GM19455 (cell line): ENCODE data around the gene BSN.
A peak's percentile ranks its signal among the peaks of the same experiment; 100 is the strongest.
"Not testable (repeated sequence)": the region's sequence is repeated elsewhere in the genome, so short reads cannot be mapped to it uniquely, and the experiment has no call there.

ENCODE experiments used
- ATAC-seq: cut with Tn5 transposase; IDR thresholded peaks from one replicate; pipeline ENCODE4 v1.9.1; 2021; ENCODE audit not compliant: unreplicated experiment

BSN gene

DNA sequence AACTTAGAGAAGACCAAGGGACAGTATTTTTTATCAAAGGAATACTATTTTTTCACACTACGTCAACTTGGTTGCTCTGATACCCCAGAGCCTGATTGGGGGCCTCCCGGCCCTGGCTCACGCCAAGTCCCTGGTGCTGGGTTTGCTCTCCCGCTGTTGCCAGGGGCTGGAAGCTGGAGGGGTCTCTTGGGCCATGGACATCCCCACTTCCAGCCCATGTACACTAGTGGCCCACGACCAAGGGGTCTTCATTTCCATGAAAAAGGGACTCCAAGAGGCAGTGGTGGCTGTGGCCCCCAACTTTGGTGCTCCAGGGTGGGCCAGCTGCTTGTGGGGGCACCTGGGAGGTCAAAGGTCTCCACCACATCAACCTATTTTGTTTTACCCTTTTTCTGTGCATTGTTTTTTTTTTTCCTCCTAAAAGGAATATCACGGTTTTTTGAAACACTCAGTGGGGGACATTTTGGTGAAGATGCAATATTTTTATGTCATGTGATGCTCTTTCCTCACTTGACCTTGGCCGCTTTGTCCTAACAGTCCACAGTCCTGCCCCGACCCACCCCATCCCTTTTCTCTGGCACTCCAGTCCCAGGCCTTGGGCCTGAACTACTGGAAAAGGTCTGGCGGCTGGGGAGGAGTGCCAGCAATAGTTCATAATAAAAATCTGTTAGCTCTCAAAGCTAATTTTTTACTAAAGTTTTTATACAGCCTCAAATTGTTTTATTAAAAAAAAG, 20.3 kb upstream of the BSN start:
- no peak for ATAC-seq

DNA sequence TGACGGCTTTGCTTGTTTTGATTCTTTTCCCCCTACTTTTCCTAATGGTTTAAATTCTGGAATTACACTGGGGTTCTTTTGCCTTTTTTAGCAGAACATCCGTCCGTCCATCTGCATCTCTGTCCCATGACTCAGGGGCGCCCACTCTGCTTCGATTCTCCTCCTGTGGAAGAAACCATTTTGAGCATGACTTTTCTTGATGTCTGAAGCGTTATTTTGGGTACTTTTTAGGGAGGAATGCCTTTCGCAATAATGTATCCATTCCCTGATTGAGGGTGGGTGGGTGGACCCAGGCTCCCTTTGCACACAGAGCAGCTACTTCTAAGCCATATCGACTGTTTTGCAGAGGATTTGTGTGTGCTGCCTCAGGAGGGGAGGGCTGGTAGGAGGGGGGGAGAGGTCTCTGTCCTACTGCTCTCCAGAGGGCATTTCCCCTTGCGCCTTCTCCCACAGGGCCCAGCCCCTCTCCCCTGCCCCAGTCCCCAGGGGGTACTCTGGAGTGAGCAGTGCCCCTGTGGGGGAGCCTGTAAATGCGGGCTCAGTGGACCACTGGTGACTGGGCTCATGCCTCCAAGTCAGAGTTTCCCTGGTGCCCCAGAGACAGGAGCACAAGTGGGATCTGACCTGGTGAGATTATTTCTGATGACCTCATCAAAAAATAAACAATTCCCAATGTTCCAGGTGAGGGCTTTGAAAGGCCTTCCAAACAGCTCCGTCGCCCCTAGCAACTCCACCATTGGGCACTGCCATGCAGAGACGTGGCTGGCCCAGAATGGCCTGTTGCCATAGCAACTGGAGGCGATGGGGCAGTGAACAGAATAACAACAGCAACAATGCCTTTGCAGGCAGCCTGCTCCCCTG, 19.5 kb upstream of the BSN start:
- no peak for ATAC-seq

DNA sequence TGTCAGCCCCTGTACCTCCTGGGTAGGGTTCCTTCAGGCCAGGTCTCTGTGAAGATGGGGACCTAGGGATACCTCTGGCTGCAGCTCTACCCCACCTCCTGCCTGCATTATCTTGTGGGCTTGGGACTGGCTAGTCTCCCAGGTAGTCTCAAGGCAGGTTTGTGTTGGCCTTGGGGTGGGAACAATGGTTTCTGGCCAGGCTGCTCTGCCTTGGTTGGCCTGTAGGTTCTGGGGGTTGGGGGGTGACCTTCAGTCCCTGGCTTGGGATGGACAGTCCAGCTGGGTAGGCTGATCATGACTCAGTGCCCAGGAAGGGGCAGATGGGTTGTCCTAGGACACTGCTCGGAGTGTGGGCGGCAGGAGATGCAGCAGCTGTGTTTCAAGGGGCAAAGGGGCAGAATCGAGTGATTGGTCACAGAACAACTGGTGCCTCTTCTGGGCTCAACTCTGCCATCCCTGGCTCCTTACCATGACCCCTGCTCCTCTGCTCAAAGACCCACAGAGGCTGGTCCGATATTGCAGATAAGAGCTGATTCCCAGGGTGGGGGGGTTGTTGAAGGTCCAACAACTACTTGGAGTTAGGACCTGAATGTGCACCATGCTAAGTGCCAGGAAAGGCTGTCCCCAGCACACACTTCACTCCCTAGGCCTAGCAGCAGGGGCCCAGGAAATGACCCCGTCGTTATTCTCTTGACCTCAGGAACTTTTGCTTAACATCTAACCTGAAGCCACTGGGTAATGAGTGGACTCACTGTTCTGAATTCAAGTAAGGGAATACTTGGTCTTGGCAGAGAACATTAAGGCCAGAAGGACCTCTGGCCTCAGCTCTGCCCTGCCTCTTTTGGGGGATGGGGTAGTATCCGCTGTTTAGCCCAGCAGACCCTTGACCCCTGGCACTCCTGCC, 18.1 kb upstream of the BSN start:
- no peak for ATAC-seq

DNA sequence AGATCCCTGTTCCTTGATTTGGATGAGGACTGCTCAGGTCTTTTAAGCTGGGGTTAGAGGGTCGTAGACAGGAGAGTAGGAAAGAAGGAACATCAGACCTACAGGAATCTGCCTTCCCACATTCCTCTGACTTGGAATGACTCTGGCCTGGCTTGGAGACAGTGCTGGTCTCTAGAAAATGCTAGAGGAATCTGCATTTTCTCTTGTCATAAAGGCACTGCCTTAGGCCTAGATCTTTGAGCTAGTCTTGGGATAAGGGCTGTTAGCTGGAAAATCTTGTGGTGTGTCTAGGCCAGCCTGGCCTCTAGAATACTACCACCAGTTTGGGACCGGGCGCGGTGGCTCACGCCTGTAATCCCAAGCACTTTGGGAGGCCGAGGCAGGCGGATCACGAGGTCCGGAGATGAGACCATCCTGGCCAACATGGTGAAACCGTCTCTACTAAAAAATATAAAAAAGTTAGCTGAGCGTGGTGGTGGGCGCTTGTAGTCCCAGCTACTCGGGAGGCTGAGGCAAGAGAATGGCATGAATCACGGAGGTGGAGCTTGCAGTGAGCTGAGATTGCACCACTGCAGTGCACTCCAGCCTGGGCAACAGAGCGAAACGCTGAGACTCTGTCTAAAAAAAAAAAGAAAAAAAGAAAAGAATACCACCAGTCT, 17.3 kb upstream of the BSN start:
- ATAC-seq = no peak

DNA sequence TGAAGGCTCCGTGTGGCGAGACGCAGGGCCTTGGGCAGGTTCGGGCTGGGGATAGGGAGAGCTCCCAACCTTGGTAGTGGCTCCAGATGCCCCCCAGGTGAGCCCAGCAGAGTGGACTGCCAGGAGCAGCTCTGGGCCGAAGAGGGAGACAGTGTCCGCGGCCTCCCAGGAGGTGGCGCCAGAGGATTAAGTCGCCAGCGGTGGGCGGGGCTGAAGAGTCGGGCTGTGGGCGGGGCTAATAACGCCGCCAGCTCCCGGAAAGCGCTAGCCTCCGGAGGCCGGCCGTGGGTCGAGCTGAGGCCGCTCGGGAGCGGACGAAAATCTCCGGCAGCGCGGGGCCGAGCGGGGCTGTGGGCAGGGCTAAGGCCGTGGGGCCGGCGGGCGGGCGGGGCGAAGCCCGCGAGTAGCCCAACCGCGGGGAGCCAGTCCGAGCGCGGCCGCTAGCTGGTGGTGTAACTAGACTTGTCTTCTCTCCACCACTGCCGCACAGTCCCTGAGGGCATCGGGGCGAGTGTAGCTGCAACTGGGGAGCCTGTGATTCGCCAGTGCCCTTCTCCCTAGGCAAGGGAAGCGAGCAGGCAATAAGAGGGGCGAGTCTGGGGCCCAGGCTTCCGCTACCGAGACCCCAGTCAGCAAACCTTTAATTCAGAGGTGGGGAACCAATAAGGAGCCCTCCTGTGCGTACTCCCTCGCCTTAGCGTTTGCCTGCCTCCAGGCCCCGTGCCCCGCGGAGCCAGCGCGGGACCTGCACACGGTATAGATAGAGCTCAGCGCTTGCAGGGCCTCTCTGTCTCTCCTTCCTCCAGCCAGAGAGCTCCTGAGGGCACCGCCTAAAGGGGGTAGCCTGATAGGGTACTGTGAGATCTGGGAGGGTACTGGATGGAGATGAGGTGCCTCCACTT, 14.4 kb upstream of the BSN start:
- ATAC-seq = peak; percentile 93

DNA sequence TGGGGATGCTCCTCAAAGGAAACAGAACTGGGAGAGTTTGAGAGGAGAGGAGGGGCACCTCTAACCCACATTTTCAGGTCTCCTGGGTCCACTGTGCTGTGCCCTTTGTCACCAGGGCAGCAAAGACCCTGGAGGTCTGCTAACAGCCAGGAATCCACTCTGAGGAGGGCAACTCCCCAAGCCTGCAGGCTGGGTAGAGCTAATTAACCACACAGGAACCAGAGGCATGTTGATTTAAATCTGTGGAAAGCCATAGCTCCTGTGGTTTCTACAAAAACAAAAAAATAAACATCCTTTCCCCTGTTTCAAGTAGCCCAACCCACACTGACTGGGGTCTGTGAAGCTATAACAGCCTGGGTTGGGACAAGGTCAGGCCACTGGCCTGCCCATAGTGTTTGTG, 2.2 kb upstream of the BSN start:
- no peak for ATAC-seq

DNA sequence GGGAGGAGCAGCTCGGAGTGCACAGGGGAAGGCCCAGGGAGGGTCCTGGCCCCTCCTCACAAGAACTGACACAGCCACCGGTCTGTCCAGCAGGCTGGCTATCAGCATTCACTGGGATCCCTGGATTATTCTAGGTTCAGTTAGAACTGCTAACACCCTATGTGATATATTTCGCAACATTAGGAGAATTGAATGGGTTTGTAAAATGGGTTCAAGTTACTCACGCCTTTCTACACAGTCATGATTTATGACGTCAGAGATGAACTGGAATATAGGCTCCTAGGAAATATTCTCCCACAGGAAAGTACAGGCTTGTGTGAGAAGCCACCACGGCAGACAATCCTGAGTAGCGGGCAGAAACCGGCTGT, 969 bp upstream of the BSN start:
- no peak for ATAC-seq

DNA sequence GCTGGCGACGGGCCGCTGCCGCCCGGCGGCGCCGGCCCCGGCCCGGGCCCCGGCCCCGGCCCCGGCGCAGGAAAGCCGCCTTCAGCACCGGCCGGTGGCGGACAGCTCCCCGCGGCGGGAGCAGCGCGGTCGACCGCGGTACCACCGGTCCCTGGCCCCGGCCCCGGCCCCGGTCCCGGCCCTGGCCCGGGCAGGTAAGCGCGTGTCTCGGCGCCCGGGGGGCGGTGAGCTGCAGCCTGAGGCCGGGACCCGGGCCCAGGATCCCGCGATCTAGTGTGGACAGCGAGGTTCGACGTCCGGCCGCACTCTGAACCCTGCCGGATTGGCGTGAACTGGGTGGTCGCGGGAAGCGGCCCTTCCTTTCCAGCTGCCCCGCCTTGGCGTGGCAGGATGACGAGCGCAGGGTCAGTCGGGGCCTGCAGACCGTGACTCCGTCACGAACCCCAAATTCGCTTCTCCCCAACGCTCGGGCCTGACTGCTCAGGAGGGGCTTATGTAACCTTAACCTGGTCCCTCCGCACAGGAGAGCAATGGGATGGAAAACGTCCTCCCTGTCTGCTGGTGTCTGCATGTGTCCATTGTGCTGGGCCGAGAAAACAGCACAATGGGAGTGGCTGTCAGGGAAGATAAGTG, 472 bp downstream of the BSN start:
- peak; percentile 42 for ATAC-seq

DNA sequence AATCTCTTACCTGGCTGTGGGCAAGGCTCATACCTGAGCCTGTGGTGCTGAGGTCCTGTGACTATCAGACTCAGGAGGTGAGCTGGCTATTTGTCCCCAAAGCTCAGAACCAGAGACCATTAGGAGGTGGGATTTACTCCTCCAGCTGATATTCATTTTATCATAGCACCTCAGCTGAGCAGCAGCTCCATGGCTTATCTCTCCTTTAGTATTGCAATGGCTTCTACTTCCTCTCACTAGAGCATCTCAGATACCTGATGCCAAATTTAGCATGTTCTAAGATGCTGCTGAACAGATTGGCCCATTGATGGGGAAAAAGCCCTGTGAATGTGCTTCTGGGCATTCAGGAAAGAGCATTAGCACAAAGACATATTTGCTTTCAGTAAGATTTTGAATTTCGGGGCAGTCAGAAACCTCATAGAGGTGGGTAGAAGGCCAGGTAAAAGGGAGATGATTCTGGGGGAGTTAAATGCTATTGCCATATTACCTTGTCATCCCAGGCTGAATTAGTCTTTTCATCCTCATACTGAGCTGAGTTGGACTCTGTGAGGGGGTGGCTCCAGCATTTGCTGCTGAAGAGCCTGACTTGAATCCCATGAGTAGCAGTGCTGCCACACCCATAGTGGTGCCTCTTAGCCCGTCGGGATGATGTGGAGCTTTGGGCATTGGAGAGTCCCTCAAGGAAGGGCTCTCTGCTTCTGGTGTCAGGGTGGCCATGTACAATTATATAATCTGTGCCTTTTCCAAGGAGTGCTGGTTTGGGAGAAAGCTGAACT, 2.4 kb downstream of the BSN start:
- ATAC-seq = no peak

DNA sequence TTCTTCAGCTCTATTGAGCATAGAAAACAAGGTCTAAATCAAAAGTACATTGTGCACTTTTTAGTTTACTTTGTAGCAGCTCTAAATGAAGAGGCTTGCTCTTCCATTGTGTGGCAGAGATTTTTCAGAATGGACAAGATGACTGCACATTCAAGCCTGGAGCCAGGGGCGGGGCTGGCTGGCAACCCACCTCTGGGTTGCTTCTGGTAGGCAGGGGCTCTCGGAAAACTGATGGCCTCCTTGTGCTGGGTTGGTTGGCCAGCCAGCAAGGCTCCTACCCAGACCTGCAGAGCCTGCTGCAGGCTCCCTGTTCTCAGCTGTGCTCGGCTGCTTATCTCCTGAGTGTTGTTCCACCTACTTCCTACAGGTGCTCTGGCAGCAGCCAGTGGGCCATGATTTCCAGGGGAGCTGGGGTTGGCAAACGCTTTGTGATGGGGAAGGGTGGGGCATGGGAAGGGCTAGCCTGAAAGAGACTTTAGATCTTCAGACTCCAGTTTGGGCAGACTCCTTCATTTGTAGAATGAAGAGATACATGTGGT, 8.8 kb downstream of the BSN start:
- ATAC-seq = no peak

DNA sequence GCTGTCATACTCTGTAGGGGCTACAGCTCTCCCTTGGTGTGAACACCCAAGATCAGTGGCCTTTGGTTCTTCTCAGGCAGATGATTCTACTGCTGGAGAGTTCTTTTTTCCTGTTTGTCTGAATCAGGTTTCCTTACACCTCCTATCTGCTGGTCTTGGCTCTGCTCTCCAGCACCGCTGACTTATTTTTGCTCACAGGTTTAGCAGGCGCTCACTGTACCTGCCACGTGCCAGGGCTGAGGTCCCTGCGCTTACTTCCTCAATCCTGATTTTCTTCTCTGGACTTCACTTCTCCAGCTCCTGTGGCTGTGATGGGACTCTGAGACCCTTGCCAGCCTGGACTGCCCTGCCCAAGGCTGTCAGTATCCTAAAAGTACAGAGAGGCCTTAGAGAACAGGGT, 9.5 kb downstream of the BSN start:
- no peak for ATAC-seq

DNA sequence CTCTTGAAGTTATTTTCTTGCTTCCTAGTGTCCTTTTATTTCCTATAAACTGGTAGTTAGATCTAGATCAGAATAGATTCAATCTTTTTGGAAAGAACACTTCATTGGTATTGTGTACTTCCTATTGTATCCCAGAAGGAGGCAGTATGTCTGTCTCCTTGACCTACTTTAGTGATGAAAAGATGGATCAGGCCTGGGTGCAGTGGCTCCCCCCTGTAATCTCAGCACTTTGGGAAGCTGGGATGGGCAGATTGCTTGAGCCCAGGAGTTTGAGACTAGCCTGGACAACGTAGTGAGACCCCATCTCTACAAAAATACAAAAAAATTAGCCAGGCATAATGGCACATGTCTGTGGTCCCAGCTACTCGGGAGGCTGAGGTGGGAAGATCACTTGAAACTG, 12.0 kb downstream of the BSN start:
- ATAC-seq = no peak

DNA sequence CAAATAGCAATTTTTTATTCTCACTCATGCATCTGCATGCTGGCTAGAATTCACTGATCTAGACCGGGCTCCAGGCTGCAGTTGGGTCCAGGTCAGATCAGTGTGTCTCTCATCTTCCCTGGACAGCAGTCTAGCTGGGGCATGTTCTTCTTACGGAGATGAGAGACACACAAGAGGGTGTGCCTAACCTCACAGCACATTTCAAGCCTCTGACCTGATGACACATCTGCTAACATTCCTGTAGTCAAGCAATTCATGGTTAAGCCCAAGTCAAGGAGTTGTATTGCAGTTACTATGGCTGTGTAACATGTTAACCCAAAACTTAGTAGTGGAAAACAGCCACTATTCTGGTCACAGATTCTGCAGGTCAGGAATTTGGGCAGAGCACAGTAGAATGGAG, 13.1 kb downstream of the BSN start:
- ATAC-seq = no peak

DNA sequence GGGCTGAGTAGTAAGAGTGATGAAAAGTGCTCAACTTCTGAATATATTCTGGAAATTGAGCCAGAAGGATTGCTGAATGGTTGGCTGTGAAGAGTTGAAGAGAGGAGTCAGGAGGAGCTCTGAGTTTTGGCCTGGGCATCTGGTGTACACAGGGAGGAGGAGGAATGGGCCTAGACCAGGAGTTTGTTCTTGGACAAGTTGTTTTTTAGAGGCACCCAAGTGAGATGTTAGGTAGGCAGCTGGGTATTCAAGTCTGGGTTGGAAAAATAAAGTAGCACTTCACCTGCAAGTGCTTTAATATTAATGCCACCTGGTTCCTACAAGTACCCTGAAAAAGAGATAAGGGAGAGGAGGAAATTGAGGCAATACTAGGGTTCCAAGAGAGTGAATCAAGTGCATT, 14.7 kb downstream of the BSN start:
- no peak for ATAC-seq

DNA sequence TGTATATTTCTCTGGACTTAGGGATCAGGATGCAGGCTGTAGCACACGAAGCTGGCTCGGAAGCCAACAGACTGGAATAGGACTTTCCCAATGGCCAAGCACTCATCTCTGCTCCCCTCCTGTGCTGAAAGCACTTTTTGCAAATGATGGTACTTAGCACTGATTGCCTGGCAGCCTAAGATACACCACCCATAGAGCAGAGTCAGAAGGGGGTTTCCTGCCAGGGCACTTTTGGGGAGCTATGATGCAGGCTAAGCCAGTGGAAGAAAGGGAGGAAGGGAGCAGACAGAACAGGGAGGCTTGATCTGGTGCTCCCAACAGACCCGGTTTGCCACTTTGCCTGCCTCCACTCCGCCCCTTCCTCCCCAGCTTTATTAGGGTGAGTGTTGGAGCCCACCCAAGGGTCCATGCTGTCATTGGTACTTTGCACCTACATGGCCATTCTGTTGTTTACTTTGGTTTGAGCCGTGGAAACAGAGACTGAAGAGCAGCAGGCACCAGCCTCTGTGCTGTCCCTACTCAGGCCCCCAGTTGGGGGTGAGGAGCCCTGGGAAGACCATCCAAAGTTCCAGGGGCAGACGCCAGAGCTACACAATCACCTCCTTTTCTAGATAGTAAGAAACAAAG, 15.9 kb downstream of the BSN start:
- no peak for ATAC-seq

DNA sequence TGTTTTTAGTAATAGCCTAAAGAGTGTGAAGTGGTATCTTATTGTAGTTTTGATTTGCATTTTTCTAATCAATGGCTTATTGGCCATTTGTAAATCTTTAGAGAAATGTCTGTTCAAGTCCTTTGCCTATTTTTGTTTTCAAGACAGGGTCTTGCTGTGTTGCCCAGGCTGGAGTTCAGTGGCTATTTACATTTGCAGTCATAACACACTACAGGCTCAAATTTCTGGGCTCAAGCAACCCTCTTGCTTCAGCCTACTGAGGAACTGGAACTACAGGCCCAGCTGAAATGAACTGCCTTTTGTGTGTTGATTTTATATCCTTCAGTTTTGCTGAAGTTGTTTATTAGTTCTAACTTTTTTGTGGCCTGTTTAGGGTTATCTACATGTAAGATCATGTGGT, 27.9 kb downstream of the BSN start:
- no peak for ATAC-seq

DNA sequence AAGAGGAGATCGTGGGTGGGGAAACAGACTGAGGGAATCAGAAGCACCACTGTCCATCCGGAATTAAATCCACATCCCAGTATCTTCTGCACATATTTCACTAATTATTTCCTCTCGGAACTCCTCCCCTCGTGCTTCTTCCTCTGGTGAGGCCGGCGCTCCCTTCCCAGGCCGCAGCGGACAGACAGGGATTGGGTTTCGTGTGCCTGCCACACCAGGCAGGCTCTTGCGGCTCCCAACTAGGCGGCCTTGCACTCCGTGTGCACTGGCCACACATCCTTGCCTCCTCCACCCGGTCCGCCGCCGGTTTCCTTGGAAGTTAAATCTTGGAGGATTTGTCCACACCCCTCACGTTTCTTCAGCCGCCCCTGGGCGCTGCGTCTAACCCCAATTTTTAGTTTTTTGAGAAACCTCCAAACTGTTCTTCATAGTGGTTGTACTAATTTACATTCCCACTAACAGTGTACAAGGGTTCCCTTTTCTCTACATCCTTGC, 31.0 kb downstream of the BSN start:
- not testable (repeated sequence) for ATAC-seq

DNA sequence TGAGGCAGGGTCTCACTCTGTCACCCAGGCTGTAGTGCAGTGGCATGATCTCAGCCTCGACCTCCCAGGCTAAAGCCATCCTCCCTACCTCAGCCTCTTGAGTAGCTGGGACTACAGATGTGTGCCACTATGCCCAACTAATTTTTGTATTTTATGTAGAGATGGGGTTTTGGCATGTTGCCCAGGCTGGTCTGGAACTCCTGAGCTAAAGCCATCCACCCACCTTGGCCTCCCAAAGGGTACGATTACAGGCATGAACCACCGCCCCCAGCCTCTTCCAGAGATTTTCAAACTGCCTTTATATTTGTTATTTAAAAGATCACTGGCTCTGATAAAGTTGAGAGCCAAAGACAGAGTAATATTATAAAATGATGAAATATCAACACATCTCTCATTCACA, 37.3 kb downstream of the BSN start:
- ATAC-seq = no peak
